GM23338 (cell line): ENCODE measurements around the gene PXK.

Experiments
- EZH2 ChIP-seq: fragments of 200-600 bp; sonication (generic); IDR thresholded peaks from one replicate; pipeline ENCODE4 v1.8.0; 2017; ENCODE audit warnings: antibody characterized with exemption, mild to moderate bottlenecking, low read depth; ENCODE audit not compliant: unreplicated experiment
- EZH2phosphoT487 ChIP-seq: fragments of 200-600 bp; sonication (generic); IDR thresholded peaks from one replicate; pipeline ENCODE4 v1.8.1; 2018; ENCODE audit warnings: antibody characterized with exemption; ENCODE audit not compliant: unreplicated experiment
- TF ChIP-seq, protein P1 (sequence below), 2 experiments: fragments of 200-600 bp in 1 of 2; sonication (generic) in 1 of 2; conservative IDR thresholded peaks; 2 replicates each; pipeline versions ENCODE4 v1.5.1 to v1.6.1; 2016 to 2017; ENCODE audit warnings: antibody characterized with exemption in 2 of 2, low read depth in 2 of 2, mild to moderate bottlenecking in 2 of 2, moderate library complexity in 1 of 2

DNA sequence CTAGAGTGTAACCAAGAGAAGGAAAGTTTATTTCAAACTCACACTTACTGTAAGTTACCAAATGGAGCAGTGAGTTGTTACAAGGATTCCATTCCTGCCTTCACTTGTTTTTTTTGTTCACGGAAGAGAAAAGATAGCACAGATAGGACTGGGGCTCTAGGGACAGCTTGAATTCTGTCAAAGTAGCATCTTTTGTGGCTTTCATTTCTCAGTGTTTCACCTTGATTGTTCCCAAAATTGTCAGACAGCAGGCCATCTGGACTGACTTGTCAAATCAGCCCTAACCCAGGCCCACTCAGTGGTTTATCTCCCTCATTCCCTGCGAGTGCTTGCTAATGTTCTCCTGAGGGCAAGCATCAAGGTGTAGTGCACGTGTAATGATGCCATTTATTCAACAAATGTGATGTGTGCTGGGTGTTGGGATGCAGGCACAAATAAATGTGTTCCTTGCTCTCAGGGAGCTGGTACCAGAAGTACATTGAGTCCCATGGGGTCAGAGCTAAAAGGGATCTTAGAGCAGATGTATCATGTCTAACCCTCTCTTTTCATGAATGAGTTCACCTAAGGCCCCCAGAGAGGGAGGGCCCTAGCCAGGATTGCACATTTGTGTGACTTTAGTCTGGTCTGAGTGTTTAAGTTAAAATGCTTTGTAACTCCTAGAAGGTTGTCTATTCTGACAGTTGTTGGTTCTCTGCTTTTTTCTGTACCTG lies 51.8 kb downstream of the PXK start:
- TF ChIP-seq, protein P1, sequence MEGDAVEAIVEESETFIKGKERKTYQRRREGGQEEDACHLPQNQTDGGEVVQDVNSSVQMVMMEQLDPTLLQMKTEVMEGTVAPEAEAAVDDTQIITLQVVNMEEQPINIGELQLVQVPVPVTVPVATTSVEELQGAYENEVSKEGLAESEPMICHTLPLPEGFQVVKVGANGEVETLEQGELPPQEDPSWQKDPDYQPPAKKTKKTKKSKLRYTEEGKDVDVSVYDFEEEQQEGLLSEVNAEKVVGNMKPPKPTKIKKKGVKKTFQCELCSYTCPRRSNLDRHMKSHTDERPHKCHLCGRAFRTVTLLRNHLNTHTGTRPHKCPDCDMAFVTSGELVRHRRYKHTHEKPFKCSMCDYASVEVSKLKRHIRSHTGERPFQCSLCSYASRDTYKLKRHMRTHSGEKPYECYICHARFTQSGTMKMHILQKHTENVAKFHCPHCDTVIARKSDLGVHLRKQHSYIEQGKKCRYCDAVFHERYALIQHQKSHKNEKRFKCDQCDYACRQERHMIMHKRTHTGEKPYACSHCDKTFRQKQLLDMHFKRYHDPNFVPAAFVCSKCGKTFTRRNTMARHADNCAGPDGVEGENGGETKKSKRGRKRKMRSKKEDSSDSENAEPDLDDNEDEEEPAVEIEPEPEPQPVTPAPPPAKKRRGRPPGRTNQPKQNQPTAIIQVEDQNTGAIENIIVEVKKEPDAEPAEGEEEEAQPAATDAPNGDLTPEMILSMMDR (conservative IDR thresholded peaks at IDR 0.05; ENCODE audit: low read depth in 2 of 2), result no peak
- TF ChIP-seq EZH2phosphoT487 (no peak), EZH2 (no peak)
